IMR-90 (cell line): ENCODE measurements around the gene PLCG2. TPM values are rescaled to one million over a fixed set of nuclear protein-coding genes. Genes with fewer than 3 reads are reported as not detected.

Experiments
- ATAC-seq: fragments of 200-7000 bp; cut with Tn5 transposase; 2 replicates; pipeline ENCODE4 v1.9.1; 2020; ENCODE audit warnings: low read depth, mild to moderate bottlenecking, moderate library complexity
- BruUV-seq: library from RNA; stranded (reverse); fragments of 400-500 nt; replicated peaks from 2 replicates; lab custom pipeline; 2021; lab: Mats Ljungman, UMichigan
- CTCF ChIA-PET: fragments of 300-600 bp; formaldehyde crosslinking; extraction: SDS; loops from one replicate; lab custom pipeline; 2021; ENCODE audit warnings: antibody characterized with exemption; lab: Yijun Ruan, JAX
- POLR2A ChIA-PET: fragments of 300-600 bp; sonication (Branson Sonifier 250); formaldehyde crosslinking; loops from one replicate; lab custom pipeline; 2022; ENCODE audit warnings: antibody characterized with exemption; ENCODE audit not compliant: unreplicated experiment; lab: Charles Lee
- DNase-seq: peaks from one replicate; pipeline ENCODE4 v3.0.0; 2013
- H2AFZ ChIP-seq: replicated peaks from 2 replicates; pipeline ENCODE3; 2013; ENCODE audit warnings: low read length, mild to moderate bottlenecking; ENCODE audit not compliant: poor library complexity
- H2AK5ac ChIP-seq: 2 replicates; pipeline ENCODE4 v1.6.1; 2013; ENCODE audit warnings: low read depth, low read length, inconsistent platforms
- H2AK9ac ChIP-seq: replicated peaks from 2 replicates; pipeline ENCODE3; 2013; ENCODE audit warnings: mild to moderate bottlenecking, low read depth, low read length, moderate library complexity; ENCODE audit not compliant: poor library complexity
- H2BK120ac ChIP-seq: 2 replicates; pipeline ENCODE4 v1.6.1; 2013; ENCODE audit warnings: low read depth, low read length, inconsistent platforms
- H2BK15ac ChIP-seq: 3 replicates; pipeline ENCODE4 v1.6.1; 2013; ENCODE audit warnings: low read depth, low read length, inconsistent platforms
- H2BK20ac ChIP-seq: 2 replicates; pipeline ENCODE4 v1.6.1; 2013; ENCODE audit warnings: low read depth, mild to moderate bottlenecking, inconsistent platforms, low read length, moderate library complexity
- H2BK5ac ChIP-seq: 2 replicates; pipeline ENCODE4 v1.6.1; 2013; ENCODE audit warnings: mild to moderate bottlenecking, low read depth, low read length, inconsistent platforms; ENCODE audit not compliant: poor library complexity, severe bottlenecking
- H3K14ac ChIP-seq: replicated peaks from 2 replicates; pipeline ENCODE4 v1.6.1; 2013; ENCODE audit warnings: low read depth, low read length, inconsistent platforms
- H3K18ac ChIP-seq: 2 replicates; pipeline ENCODE4 v1.6.1; 2013; ENCODE audit warnings: low read depth, low read length, control low read depth
- H3K23ac ChIP-seq: 2 replicates; pipeline ENCODE4 v1.6.1; 2013; ENCODE audit warnings: low read depth, low read length, inconsistent platforms
- H3K27ac ChIP-seq: 2 replicates; pipeline ENCODE4 v1.5.1; 2013; ENCODE audit warnings: mild to moderate bottlenecking, control low read depth, low read length; ENCODE audit not compliant: insufficient read depth
- H3K27me3 ChIP-seq: 2 replicates; pipeline ENCODE4 v1.6.1; 2013; ENCODE audit warnings: low read length; ENCODE audit not compliant: control insufficient read depth, insufficient read depth
- H3K36me3 ChIP-seq: 2 replicates; pipeline ENCODE4 v1.6.1; 2013; ENCODE audit warnings: low read length, mixed read lengths; ENCODE audit not compliant: control insufficient read depth, insufficient read depth
- H3K4ac ChIP-seq: 2 replicates; pipeline ENCODE4 v1.6.1; 2013; ENCODE audit warnings: low read depth, low read length, inconsistent platforms
- H3K4me1 ChIP-seq: 2 replicates; pipeline ENCODE4 v1.6.1; 2013; ENCODE audit warnings: low read length, mixed read lengths; ENCODE audit not compliant: control insufficient read depth, insufficient read depth
- H3K4me2 ChIP-seq: 2 replicates; pipeline ENCODE4 v1.6.1; 2013; ENCODE audit warnings: low read depth, mild to moderate bottlenecking, control low read depth, low read length, moderate library complexity
- H3K4me3 ChIP-seq: 2 replicates; pipeline ENCODE4 v1.5.1; 2013; ENCODE audit warnings: low read depth, mild to moderate bottlenecking, control low read depth, low read length, moderate library complexity; ENCODE audit not compliant: insufficient read depth
- H3K56ac ChIP-seq: 2 replicates; pipeline ENCODE4 v1.6.1; 2013; ENCODE audit warnings: low read length, inconsistent platforms; ENCODE audit not compliant: insufficient read depth; ENCODE audit errors: extremely low read depth
- H3K79me1 ChIP-seq, 2 experiments: 2 replicates each; pipeline ENCODE4 v1.6.1; 2013; ENCODE audit warnings: low read length in 2 of 2, inconsistent platforms in 1 of 2, low read depth in 1 of 2
- H3K9ac ChIP-seq: 2 replicates; pipeline ENCODE4 v1.6.1; 2013; ENCODE audit warnings: low read depth, low read length, control low read depth
- H3K9me1 ChIP-seq: 2 replicates; pipeline ENCODE4 v1.6.1; 2013; ENCODE audit warnings: low read length, inconsistent platforms; ENCODE audit not compliant: insufficient read depth
- H3K9me3 ChIP-seq: 2 replicates; pipeline ENCODE4 v1.6.1; 2013; ENCODE audit warnings: low read length; ENCODE audit not compliant: control insufficient read depth, insufficient read depth
- H4K20me1 ChIP-seq: 2 replicates; pipeline ENCODE4 v1.6.1; 2013; ENCODE audit warnings: low read length, inconsistent platforms; ENCODE audit not compliant: insufficient read depth
- H4K5ac ChIP-seq: 2 replicates; pipeline ENCODE4 v1.6.1; 2013; ENCODE audit warnings: mild to moderate bottlenecking, low read depth, low read length, control low read depth
- H4K8ac ChIP-seq, 2 experiments: 2 replicates each; pipeline ENCODE4 v1.6.1; 2013; ENCODE audit warnings: low read depth in 2 of 2, low read length in 2 of 2, control low read depth in 1 of 2, inconsistent platforms in 1 of 2
- H4K91ac ChIP-seq: 2 replicates; pipeline ENCODE4 v1.6.1; 2013; ENCODE audit warnings: low read depth, low read length, inconsistent platforms; ENCODE audit not compliant: insufficient read depth
- CEBPB ChIP-seq: IDR thresholded peaks from 2 replicates; pipeline ENCODE4 v1.6.1; 2012; ENCODE audit warnings: low read depth, low read length, improper control_type of control experiment
- FOS ChIP-seq: fragments of 150-350 bp; IDR thresholded peaks from 2 replicates; pipeline ENCODE4 v1.6.1; 2016; ENCODE audit warnings: low read depth, low read length
- MAFK ChIP-seq: IDR thresholded peaks from 2 replicates; pipeline ENCODE4 v1.6.1; 2012; ENCODE audit warnings: low read depth, low read length, improper control_type of control experiment
- MAZ ChIP-seq: IDR thresholded peaks from 2 replicates; pipeline ENCODE4 v1.6.1; 2012; ENCODE audit warnings: low read depth, mild to moderate bottlenecking, low read length, improper control_type of control experiment, moderate library complexity, borderline replicate concordance
- RCOR1 ChIP-seq: IDR thresholded peaks from 2 replicates; pipeline ENCODE4 v1.6.1; 2012; ENCODE audit warnings: mild to moderate bottlenecking, low read length, improper control_type of control experiment; ENCODE audit not compliant: insufficient replicate concordance
- WGBS, 2 experiments: methylation state at CpG; one replicate each; pipeline versions ENCODE4 v1.1.5 to v1.1.7; 2013; ENCODE audit warnings: missing lambda C conversion rate in 2 of 2; ENCODE audit not compliant: insufficient read length in 1 of 2; ENCODE audit errors: extremely low coverage in 2 of 2; 5-methylcytosine and 5-hydroxymethylcytosine counted together
- dilution Hi-C: fragments of 300-500 bp; cut with HindIII; formaldehyde crosslinking; loops from one replicate; pipeline ENCODE4 v1.14.3; 2018; ENCODE audit warnings: low sequenced_read_pairs; ENCODE audit not compliant: unreplicated experiment
- in situ Hi-C: fragments of 300-500 bp; cut with MboI; formaldehyde crosslinking; loops from 3 replicates; pipeline ENCODE4 v1.14.3; 2019; ENCODE audit warnings: low sequenced_read_pairs, inconsistent platforms, mixed read lengths
- intact Hi-C: fragments of 100-400 bp; cut with micrococcal nuclease; formaldehyde crosslinking; loops from 2 replicates; pipeline ENCODE4 v1.10.0; 2022
- polyA plus RNA-seq, 3 experiments: library from polyadenylated mRNA; depleted of rRNA; stranded (reverse); fragments of >200 nt; gene quantifications; 2 replicates each; pipeline ENCODE4 v1.2.3, GENCODE V29; 2012; ENCODE audit warnings: low replicate concordance in 1 of 3
- total RNA-seq: library from RNA; depleted of rRNA; stranded (reverse); fragments of >200 nt; gene quantifications from 2 replicates; pipeline ENCODE4 v1.2.3, GENCODE V29; 2012
- TF ChIP-seq, protein P1 (sequence below): fragments of 150-350 bp; IDR thresholded peaks from 2 replicates; pipeline ENCODE4 v1.6.1; 2017; ENCODE audit warnings: mild to moderate bottlenecking, antibody characterized with exemption, low read length, low read depth

The PLCG2 gene
- total and polyA plus RNA-seq, 2 of the 4 experiments (the other 2 are of a cell fraction) = 0.14 to 0.18 TPM

GRCh38 chr16:81971853-81972252 lies 192.8 kb downstream of the PLCG2 start:
- ATAC-seq = no peak
- Histone ChIP-seq H4K5ac (no peak overlapping the region), H2BK5ac (no peak overlapping the region), H4K20me1 (no peaks in the 10 kb centered on the region), H2AFZ (no peak overlapping the region), H3K23ac (no peak overlapping the region), H3K9ac (no peak overlapping the region), H3K36me3 (no peaks in the 10 kb centered on the region), H3K27me3 (no peaks in the 10 kb centered on the region), H4K8ac (no peak overlapping the region), H2AK9ac (no peak overlapping the region), H3K27ac (no peak overlapping the region), H3K4me2 (no peak overlapping the region), H3K9me1 (no peaks in the 10 kb centered on the region), H2BK20ac (no peak overlapping the region), H2BK120ac (no peak overlapping the region), H2BK15ac (no peak overlapping the region), H3K14ac (no peak overlapping the region), H4K91ac (no peak overlapping the region), H3K4ac (no peak overlapping the region), H3K79me1 (no peaks in the 10 kb centered on the region), H3K18ac (no peak overlapping the region), H3K4me1 (no peaks in the 10 kb centered on the region), H3K56ac (no peak overlapping the region), H2AK5ac (no peak overlapping the region), H3K9me3 (peaks cover 3% of the 10 kb centered on the region; the same call in 1 of the 2 replicates), H3K4me3 (no peak overlapping the region)
- TF ChIP-seq FOS (no peak), CEBPB (no peak), MAZ (no peak), RCOR1 (no peak), MAFK (no peak)
- TF ChIP-seq, protein P1, sequence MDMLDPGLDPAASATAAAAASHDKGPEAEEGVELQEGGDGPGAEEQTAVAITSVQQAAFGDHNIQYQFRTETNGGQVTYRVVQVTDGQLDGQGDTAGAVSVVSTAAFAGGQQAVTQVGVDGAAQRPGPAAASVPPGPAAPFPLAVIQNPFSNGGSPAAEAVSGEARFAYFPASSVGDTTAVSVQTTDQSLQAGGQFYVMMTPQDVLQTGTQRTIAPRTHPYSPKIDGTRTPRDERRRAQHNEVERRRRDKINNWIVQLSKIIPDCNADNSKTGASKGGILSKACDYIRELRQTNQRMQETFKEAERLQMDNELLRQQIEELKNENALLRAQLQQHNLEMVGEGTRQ = no peak
- DNase-seq = no peak
- dilution Hi-C loops (no loop called here), in situ Hi-C loops (no loop called here), intact Hi-C loops (no loop called here)
- WGBS, 2 experiments = no CpG with 5 or more reads among the region's 1 CpG
- ChIA-PET CTCF (no interaction called here), POLR2A (no interaction called here)
- no TSS peak for BruUV-seq
